Stimulated activated CD4-positive, alpha-beta T cell treated with anti-CD3 and anti-CD28 coated beads, Interleukin-15, amount 100 ng/mL, for 24 hours (primary cell): ENCODE measurements around the gene DALRD3.

ENCODE experiments used
- DNase-seq: peaks from one replicate; pipeline ENCODE4 v3.0.0-alpha.2; 2020

Gene DALRD3

DNA sequence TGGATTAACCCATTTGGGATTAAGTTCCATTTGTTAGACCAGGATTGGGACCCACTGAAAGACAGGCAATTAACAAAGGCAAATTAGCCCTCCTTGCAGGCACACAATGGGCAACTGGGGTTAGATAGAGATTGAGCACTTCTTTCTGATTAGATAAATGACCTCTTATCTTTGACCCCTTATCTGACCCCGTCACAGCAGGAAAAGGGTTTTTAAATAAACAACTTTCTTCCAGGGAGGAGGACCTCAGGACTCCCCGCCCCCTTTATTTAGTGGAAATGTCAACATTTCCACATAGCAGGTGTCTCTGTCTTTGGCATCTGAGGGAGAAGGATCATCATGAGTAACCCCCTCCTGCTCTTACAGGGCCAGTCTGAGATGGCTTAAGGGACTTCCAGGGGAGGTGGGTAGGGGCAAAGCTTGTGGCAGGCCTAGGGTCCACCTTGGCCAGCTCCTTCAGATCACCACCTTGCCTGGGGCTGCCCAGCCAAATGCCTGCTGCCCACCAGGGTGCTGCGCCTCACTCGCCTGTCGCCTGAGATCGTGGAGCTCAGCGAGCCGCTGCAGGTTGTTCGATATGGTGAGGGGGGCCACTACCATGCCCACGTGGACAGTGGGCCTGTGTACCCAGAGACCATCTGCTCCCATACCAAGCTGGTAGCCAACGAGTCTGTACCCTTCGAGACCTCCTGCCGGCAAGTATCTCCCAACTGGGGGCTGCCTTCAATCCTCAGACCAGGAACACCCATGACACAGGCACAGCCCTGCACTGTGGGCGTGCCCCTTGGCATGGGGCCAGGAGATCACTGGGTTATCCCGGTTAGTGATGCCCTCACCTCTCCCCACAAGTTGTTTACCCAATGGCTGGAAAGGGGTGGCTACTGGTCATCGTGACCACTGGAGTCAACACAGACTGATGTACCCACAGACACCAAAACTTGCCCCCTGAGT, 13.8 kb downstream of the DALRD3 start:
- no peak for DNase-seq

GRCh38 chr3:49001155-49001554, 17.2 kb downstream of the DALRD3 start:
- no peak for DNase-seq

DNA sequence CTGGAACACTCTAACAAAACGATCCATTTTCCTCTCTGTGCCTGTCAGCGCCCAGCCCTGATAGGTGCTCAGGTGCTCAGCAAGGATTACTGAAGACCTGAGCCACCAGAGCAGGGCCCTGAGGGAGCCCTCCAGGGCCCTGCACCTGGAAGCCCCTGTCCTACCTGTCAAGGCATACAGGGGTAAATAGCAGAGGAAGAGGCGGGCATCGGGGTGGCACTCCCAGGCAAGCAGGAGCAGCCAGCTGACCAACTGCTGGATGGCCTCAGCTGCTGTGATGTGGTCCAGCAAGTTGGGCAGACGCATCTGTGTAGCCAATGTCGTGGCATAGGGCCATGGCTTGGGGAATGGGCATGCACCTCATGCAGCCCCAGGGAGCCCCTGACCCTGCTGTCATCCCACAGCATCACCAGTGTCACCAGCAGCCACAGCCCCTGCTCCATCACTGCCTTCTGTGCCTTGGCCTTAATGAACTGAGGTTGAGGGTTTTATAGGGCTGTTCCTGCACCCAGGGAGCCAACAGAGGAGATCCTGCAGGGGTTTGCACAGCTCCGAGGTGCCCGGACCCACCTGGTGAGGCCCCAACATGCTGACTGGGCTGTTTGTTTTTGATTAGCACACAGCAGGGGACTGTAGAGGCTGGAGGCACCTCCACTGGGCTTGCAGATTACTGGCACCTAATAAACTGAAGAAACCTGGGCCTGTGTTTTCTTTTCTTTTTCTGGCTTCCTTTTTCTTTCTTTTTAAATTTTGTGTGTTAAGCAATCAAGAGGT, 19.1 kb downstream of the DALRD3 start:
- no peak for DNase-seq

GRCh38 chr3:48997714-48998637, 20.4 kb downstream of the DALRD3 start:
- DNase-seq = no peak

GRCh38 chr3:48997102-48997635, 21.2 kb downstream of the DALRD3 start:
- DNase-seq = no peak

DNA sequence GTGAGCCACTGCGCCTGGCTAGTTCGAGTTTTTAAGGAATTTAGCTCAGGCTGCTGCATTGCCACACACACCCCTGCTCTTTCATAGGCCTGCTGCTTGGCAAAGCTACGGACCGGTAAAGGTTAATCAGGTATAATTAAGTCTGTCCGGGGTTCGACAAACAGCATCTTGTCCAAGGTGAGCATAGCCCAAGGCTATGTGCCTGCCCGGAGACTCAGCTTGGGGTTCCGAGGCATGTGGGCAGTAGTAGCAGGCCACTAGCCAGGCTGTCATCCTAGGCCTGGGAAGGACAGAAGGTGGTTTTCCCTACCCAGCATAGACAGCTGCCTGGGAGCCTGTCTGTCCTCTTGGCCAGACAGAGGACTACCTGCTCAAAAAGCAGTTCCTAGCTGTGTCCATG, 21.7 kb downstream of the DALRD3 start:
- no peak for DNase-seq

- DNase-seq = no peak
Observed at GRCh38 chr3:48993834-48994233, 24.5 kb downstream of the DALRD3 start.

DNA sequence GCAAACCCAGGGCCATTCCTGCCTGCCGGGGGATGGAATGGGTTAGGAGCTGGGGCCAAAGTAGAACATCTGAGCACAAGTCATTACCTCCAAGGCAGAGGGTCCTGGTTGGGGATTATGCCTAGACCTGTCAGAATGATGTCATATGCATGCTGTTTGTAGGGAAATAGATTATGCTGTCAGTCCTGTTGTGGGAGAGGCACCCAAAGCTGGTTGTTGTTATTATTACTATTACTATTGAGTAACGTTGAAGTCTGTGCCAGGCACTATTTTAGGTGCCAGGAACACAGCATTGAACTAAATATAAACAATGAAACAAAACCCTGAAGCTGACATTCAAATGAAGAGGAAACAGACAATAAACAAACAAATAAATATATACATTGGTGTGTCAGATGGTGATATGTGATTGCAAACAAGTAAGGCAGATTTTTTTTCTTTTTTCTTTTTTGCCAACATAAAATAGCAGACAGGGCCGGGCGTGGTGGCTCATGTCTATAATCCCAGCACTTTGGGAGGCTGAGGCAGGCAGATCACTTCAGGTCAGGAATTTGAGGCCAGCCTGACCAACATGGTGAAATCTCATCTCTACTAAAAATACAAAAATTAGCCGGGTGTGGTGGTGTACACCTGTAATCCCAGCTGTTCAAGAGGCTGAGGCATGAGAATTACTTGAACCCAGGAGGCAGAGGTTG, 26.4 kb downstream of the DALRD3 start:
- DNase-seq = no peak

DNA sequence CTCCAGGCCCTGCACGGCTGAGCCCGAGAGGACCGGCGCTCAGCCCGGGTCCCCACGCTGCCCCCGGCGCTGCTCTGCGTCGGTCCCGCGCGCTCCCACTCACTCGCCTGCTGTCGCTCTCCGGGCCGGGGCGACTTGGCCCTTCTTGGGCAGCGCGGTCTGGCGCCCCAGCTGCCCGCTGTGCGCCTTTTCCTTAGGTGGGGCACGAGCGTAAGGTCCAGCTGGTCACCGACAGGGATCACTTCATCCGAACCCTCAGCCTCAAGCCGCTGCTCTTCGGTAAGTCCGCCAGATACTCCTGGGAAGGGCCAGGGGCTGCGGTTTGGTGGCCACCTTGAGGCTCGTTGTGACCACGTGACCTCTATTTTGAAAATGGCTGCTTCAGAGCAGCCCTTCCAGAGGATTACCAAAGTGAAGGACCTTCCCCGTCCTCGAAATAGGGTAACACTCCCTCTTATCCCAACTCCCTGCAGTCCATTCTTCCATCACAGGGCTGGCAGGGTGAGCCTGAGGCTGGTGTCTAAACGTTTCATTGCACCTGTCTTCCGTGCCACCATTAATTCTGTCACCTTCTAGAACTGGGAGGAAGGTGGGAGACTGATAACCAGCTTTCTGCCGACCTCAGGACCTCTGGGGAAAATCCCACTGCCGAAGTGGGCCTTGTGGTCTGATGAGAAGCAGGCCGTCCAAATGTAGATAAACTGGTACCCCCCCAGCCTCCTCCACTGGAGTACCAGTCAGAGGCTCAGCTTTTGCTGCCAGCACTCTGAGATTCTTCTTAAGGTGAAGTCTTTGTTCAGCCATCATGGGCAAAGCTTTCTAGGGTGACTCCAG, 27.5 kb downstream of the DALRD3 start:
- peak; percentile 51 for DNase-seq

GRCh38 chr3:48989796-48990635, 28.4 kb downstream of the DALRD3 start, which contains the start of gene P4HTM:
TSS of gene P4HTM (plus strand) at chr3:48990241. CDS start at chr3:48990257, 16 bp downstream.
- DNase-seq = peak; percentile 90

DNA sequence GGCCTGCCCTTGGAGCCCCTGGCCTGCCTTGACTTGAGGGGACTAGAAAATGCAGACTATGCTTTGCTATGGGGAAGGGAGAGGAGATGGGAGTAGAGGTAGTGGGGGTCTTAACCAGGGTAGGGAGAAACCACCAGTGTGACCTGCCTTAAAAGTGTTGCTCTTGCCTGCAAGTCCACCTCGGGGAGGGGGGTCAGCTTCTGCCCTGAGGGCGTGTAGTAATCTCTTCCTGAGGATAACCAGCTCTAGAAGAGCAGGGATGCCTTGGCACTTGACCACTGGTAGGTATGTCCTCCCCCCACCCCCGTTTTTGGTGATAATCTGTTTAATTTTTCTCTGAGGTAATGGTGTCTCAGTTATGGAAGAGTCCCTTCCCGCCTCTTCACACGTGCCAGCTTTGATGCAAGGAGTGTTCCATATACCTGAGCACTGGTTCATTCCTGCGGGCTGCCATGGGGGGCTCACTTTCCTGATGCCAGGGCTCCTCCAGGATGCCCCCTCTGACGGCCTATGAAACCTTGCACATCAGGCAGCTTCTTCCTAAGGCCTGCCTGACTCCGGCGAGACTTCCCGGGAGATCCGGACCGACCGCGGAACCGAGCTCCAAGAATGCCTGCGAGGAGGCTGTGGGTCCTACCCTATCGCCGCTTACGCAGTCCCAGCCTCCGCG, 29.1 kb downstream of the DALRD3 start:
- no peak for DNase-seq

- no peak for DNase-seq
Observed at GRCh38 chr3:48985831-48986376, 32.5 kb downstream of the DALRD3 start.

DNA sequence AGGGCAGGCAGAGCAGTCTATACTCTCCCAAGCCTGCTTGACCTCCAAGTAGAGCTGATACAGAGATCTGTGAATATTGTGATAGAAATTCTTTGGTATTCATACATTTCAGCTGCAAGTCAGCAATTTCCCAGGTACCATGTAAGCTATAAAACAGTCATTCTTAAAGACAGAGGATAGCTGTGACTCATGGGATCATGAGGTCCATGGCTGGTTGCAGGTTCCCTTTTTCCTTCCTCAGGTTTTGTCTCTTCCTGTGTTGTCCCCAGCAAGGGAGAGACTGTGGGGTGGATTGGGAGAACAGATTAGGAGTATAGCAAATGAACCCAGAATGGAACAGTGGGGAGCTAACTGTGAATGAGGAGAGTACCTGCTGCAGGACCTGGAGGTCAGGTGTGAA, 33.7 kb downstream of the DALRD3 start:
- no peak for DNase-seq

DNA sequence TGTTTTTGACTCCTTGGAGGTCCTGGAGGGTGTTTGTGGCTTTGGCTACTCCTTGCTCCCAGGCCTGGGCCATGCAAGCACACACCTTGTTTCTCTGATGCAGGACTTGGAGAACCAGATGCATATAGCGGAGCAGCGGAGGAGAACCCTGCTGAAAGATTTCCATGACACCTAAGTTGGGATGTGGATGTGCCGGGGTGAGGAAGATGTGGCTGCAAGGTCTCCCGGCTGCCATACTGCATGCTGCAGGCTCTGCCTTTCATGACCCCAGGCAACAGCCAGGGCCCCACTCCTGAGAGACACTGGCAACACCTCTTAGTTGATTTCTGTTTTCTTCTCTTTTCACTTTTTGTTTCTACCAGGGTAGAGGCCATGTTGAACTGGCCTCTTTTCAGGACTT, 35.3 kb downstream of the DALRD3 start:
- DNase-seq = no peak

DNA sequence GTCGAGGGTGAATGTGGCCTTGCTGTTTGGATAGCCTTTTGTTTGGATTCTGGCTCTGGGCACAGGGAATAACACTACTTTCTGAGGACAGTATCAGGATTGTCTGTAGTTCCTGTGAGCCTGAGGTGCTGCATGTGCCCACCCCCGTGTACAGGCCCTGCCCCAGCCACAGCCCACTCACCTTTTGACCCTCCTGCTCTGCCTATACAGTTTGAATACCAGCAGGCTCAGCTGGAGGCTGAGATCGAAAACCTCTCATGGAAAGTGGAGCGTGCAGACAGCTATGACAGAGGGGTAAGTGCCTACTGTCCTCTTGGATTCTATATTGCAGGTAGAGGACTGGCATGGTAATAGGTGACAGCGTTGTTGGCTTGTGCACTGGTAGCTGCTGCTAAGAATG, 35.7 kb downstream of the DALRD3 start:
- DNase-seq = no peak

DNA sequence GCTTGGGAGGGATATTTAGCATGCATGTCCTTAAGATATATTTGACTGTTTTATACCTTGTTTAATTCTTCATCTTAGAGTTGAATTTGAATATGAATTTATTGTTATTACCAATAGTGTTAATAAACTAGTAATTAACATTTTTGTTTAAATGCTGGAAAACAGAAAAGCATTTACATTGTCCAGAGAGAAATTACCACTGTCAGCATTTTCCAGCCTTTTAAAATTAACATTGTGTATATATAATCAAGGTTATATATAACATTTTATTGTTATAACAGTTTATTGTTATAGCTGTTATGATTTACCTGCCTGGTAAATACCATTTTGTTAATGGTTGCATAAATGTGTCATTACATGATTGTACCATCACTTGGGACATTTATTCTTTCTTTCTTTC, 36.4 kb downstream of the DALRD3 start:
- no peak for DNase-seq

DNA sequence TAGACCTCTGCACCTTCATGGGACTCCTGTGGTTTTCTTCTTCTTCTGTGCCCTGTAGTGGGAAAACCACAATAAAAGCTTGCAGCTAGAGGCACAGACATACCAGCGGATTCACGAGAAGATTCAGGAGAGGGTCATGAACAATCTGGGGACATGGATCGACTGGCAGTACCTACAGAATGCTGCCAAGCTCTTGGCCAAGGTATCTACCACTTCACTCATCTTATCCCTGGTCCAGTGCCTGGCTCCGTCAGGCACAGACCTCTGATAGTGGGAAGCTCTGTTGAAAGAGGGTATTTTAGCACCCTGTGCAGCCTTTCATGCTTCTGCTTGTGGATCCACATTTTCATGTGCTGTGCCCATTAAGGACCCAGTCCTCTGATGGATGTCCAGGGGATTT, 38.1 kb downstream of the DALRD3 start:
- no peak for DNase-seq

GRCh38 chr3:48979451-48979850, 38.9 kb downstream of the DALRD3 start:
- no peak for DNase-seq
